Epithelial cell of proximal tubule (primary cell): ENCODE results near the gene NRTN. TPM values are rescaled to one million over a fixed set of nuclear protein-coding genes. Genes with fewer than 3 reads are reported as not detected.
A peak's percentile ranks its signal among the peaks of the same experiment; 100 is the strongest.

ENCODE experiments used
- DNase-seq: peaks from one replicate; pipeline ENCODE4 v3.0.0-alpha.2; 2011; ENCODE audit warnings: low read depth
- H3K4me3 ChIP-seq: 2 replicates; pipeline ENCODE4 v1.5.1; 2011; ENCODE audit warnings: low read depth, mild to moderate bottlenecking, low read length
- CTCF ChIP-seq: conservative IDR thresholded peaks from 2 replicates; pipeline ENCODE4 v1.5.1; 2012; ENCODE audit warnings: low read depth, mild to moderate bottlenecking, low read length
- total RNA-seq: library from RNA; depleted of rRNA; stranded (reverse); fragments of >200 nt; gene quantifications from 2 replicates; pipeline ENCODE4 v1.2.3, GENCODE V29; 2015

The NRTN gene
- total RNA-seq, 1 donor from 2014 or later, result 0.69 TPM

DNA sequence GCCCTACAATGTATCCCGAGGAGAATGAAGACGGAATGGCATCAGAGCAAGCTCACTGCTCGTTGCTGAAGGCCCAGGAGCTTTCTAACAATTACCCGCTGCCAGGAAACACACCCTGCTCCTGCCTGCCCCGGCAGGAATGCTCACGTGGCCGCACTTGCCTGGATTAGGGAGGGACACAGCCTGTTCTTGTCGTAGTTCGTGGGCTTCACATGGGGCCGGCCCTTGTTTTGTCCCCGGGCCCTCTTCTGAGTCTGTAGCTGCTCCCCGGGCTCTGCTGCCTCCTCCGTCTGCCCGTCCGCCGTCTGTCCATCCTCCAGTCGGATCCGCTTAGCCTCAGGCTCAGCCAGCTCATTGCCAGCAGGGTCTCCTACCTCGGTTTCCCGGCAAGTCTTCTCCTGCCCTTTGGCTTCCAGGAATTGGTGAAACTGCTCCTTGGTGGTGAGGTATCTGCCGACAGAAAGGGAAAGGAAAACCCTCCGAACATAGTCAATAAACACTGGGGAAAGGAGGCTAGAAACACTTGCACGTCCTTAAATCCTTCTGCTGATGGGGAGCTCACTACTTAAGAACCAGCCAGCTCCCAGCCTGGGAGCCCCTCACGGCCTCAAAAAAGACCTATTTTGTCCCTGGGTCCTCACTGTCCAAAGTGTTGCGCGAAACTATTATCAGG lies 14.8 kb upstream of the NRTN start:
- H3K4me3 ChIP-seq, result peak overlapping the region; percentile 81
- no peak for TF ChIP-seq CTCF
- no peak for DNase-seq

DNA sequence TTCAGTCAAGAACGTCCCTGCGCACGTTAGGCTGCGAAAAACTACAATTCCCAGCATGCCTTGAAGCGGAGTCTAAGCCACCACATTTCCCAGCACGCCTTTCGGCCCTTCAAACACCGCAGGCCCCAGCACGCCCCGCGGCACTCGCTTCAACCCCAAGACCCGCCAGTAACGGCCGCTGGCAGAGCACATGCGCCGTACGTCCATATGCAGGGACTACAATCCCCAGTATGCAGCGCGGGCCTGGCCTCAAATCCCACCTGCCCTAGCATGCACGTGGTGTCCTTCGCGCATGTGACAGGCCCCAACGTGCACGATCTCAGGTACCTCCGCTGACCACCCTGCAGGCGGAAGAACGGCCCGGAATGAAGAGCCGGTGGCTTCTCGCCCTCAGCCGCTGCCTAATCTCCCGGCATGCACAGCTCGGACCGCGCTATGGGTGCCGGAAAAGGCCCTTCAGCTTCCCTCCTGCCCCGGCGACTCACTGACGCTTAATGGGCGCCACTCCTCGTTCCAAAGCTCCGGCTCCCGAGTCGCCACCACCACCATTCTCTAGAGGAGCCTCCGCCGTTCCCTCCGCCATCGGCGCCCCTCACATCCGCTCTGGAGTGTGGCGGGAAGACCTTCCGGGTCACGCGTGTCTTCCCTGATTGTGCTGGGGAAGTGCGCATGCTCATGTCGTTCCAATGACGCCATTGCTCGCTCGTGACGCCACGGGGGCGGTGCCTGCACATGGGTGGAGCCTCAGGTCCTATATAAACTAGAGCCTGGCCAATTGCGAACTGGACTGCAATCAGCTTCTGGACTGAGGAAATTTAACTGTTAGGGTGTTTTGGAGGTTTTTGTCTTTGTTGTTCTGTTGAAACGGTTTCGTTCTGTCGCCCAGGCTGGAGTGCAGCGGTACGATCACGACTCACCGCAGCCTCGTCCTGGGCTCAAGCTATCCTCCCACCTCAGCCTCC lies 14.0 kb upstream of the NRTN start, which contains the start of gene DUS3L:
TSS of gene DUS3L (minus strand) at position 605 of the 962 bp plus-strand sequence. CDS start at position 583, 22 bp downstream.
- peak; percentile 76 for DNase-seq
- no peak for TF ChIP-seq CTCF
- peak within 1 kb of the TSS; percentile 81 for H3K4me3 ChIP-seq

GRCh38 chr19:5792224-5792623 lies 12.6 kb upstream of the NRTN start:
- no peak for TF ChIP-seq CTCF
- H3K4me3 ChIP-seq, result no peak overlapping the region
- DNase-seq, result no peak

DNA sequence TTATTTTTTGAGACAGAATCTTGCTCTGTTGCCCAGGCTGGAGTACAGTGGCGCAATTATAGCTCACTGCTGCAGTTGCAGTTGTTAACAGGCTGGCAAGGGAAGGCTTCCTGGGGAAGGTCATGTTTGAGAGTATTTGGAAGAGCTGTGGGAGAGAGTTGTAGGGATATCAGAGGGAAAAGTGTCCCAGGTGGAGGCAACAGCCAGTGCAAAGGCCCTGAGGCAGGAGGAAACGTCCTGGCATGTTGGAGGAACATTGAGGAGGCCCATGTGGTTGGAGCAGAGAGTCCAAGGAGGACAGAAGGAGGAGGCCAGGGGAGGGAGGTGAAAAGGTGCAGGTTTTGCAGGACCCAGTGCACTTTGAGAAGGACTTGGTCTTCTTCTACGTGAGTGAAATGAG lies 11.7 kb upstream of the NRTN start:
- no peak overlapping the region for H3K4me3 ChIP-seq
- TF ChIP-seq CTCF, result no peak
- DNase-seq, result no peak

DNA sequence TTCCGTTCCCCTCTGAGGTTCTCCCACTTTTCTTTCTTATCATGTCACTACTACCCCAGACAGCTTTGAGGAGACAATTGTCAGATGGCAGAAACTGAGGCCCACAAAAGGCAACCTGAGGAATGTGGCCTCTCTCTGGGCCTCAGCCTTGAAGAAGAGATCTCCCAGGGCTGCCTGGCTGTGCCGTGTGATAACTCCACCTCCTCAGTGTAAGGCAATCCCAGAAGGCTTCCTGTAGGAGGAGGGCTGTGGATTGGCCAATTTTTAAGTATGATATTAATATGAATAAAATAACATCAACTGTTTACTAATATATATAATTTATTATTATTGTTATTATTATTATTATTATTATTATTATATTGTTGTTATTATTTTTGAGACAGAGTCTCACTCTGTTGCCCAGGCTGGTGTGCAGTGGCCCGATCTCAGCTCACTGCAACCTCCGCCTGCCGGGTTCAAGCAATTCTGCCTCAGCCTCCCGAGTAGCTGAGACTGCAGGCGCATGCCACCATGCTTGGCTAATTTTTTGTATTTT lies 9.4 kb upstream of the NRTN start:
- TF ChIP-seq CTCF, result no peak
- no peak overlapping the region for H3K4me3 ChIP-seq
- no peak for DNase-seq

GRCh38 chr19:5798244-5798643 lies 6.6 kb upstream of the NRTN start:
- no peak for DNase-seq
- H3K4me3 ChIP-seq, result no peak overlapping the region
- TF ChIP-seq CTCF, result no peak
